ENCODE data around the gene PRUNE2. TPM values are rescaled to one million over a fixed set of nuclear protein-coding genes. Genes with fewer than 3 reads are reported as not detected.
"Not testable (repeated sequence)": the region's sequence is repeated elsewhere in the genome, so short reads cannot be mapped to it uniquely, and the experiment has no call there.

Gene PRUNE2
- total RNA-seq, 2 experiments from 2014 or later, result not detected

- no peak overlapping the region for H3K4me3 ChIP-seq (ENCODE audit: low read length)
- ATAC-seq (ENCODE audit: poor library complexity), result no peak
- no peak for TF ChIP-seq CTCF (IDR thresholded peaks at IDR 0.05)
- Mint-ChIP-seq H3K4me3 (no peak overlapping the region), H3K9me3 (no peaks in the 10 kb centered on the region), H3K27me3 (no peaks in the 10 kb centered on the region), H3K27ac (no peak overlapping the region), H3K36me3 (ENCODE audit: low read depth) (no peaks in the 10 kb centered on the region), H3K4me1 (ENCODE audit: low read depth) (no peaks in the 10 kb centered on the region)
- no peaks in the 10 kb centered on the region for H3K27me3 ChIP-seq (ENCODE audit: control insufficient read depth in 1 of 2, insufficient read depth in 2 of 2, low read length in 2 of 2)
- CTCF ChIA-PET, result no interaction called here
- no peak for DNase-seq
- no peaks in the 10 kb centered on the region for H3K9me3 ChIP-seq (ENCODE audit: control insufficient read depth in 1 of 2, insufficient read depth in 1 of 2, low read length in 2 of 2)
- H3K4me1 ChIP-seq (ENCODE audit: insufficient read depth, low read length), result no peaks in the 10 kb centered on the region
- intact Hi-C loops (cut with DNase I, micrococcal nuclease), result no loop called here
- no peaks in the 10 kb centered on the region for H3K36me3 ChIP-seq (ENCODE audit: insufficient read depth, low read length)
- POLR2A ChIA-PET, result no interaction called here
- H3K27ac ChIP-seq (ENCODE audit: low read depth in 1 of 2, low read length in 2 of 2), result no peak overlapping the region
Observed at GRCh38 chr9:76859860-76860259, 46.1 kb downstream of the PRUNE2 start.

- H3K27ac ChIP-seq (ENCODE audit: low read depth in 1 of 2, low read length in 2 of 2); CTCF ChIA-PET; H3K9me3 Mint-ChIP-seq; H3K4me3 ChIP-seq (ENCODE audit: low read length); DNase-seq; intact Hi-C loops (cut with DNase I, micrococcal nuclease); H3K27me3 ChIP-seq (ENCODE audit: control insufficient read depth in 1 of 2, insufficient read depth in 2 of 2, low read length in 2 of 2); H3K4me1 ChIP-seq (ENCODE audit: insufficient read depth, low read length); H3K4me1 Mint-ChIP-seq (ENCODE audit: low read depth); H3K36me3 Mint-ChIP-seq (ENCODE audit: low read depth); POLR2A ChIA-PET; H3K27me3 Mint-ChIP-seq; H3K4me3 Mint-ChIP-seq; ATAC-seq (ENCODE audit: poor library complexity); H3K36me3 ChIP-seq (ENCODE audit: insufficient read depth, low read length); H3K27ac Mint-ChIP-seq; H3K9me3 ChIP-seq (ENCODE audit: control insufficient read depth in 1 of 2, insufficient read depth in 1 of 2, low read length in 2 of 2): not testable (repeated sequence)
Observed at GRCh38 chr9:76858248-76858647, 47.7 kb downstream of the PRUNE2 start.

GRCh38 chr9:76856016-76856415, 49.9 kb downstream of the PRUNE2 start:
- Mint-ChIP-seq H3K36me3 (ENCODE audit: low read depth) (no peaks in the 10 kb centered on the region), H3K4me3 (no peak overlapping the region), H3K27me3 (no peaks in the 10 kb centered on the region), H3K9me3 (no peaks in the 10 kb centered on the region), H3K4me1 (ENCODE audit: low read depth) (no peaks in the 10 kb centered on the region), H3K27ac (no peak overlapping the region)
- Histone ChIP-seq H3K4me1 (ENCODE audit: insufficient read depth, low read length) (no peaks in the 10 kb centered on the region), H3K27ac (ENCODE audit: low read depth in 1 of 2, low read length in 2 of 2) (no peak overlapping the region), H3K27me3 (ENCODE audit: control insufficient read depth in 1 of 2, insufficient read depth in 2 of 2, low read length in 2 of 2) (no peaks in the 10 kb centered on the region), H3K9me3 (ENCODE audit: control insufficient read depth in 1 of 2, insufficient read depth in 1 of 2, low read length in 2 of 2) (no peaks in the 10 kb centered on the region), H3K36me3 (ENCODE audit: insufficient read depth, low read length) (no peaks in the 10 kb centered on the region), H3K4me3 (ENCODE audit: low read length) (no peak overlapping the region)
- no peak for ATAC-seq (ENCODE audit: poor library complexity)
- intact Hi-C loops (cut with DNase I, micrococcal nuclease), result no loop called here
- ChIA-PET POLR2A (no interaction called here), CTCF (no interaction called here)
- no peak for TF ChIP-seq CTCF (IDR thresholded peaks at IDR 0.05)
- no peak for DNase-seq

- intact Hi-C loops (cut with DNase I, micrococcal nuclease), result no loop called here
- no peaks in the 10 kb centered on the region for H3K4me1 Mint-ChIP-seq (ENCODE audit: low read depth)
- POLR2A ChIA-PET, result no interaction called here
Observed at GRCh38 chr9:76855015-76855414, 50.9 kb downstream of the PRUNE2 start.

More at GRCh38 chr9:76855015-76855414, 50.9 kb downstream of the PRUNE2 start:
- no peak overlapping the region for H3K27ac ChIP-seq (ENCODE audit: low read depth in 1 of 2, low read length in 2 of 2)
- H3K9me3 ChIP-seq (ENCODE audit: control insufficient read depth in 1 of 2, insufficient read depth in 1 of 2, low read length in 2 of 2), result no peaks in the 10 kb centered on the region
- no peak overlapping the region for H3K4me3 ChIP-seq (ENCODE audit: low read length)
- no peaks in the 10 kb centered on the region for H3K36me3 ChIP-seq (ENCODE audit: insufficient read depth, low read length)
- H3K4me3 Mint-ChIP-seq, result no peak overlapping the region
- ATAC-seq (ENCODE audit: poor library complexity) (no peak), DNase-seq (no peak)
- no peaks in the 10 kb centered on the region for H3K4me1 ChIP-seq (ENCODE audit: insufficient read depth, low read length)
- H3K9me3 Mint-ChIP-seq, result no peaks in the 10 kb centered on the region
- TF ChIP-seq CTCF (IDR thresholded peaks at IDR 0.05), result no peak
- no peaks in the 10 kb centered on the region for H3K27me3 Mint-ChIP-seq
- CTCF ChIA-PET, result no interaction called here
- H3K36me3 Mint-ChIP-seq (ENCODE audit: low read depth), result no peaks in the 10 kb centered on the region
- H3K27me3 ChIP-seq (ENCODE audit: control insufficient read depth in 1 of 2, insufficient read depth in 2 of 2, low read length in 2 of 2), result no peaks in the 10 kb centered on the region
- H3K27ac Mint-ChIP-seq, result no peak overlapping the region
